DOHH2 (cell line): ENCODE measurements around the gene SLC26A6.

Experiments
- H3F3A ChIP-seq: fragments of 200-600 bp; sonication (generic), shearing (Covaris generic); 2 replicates; pipeline ENCODE4 v1.6.0; 2016; ENCODE audit warnings: antibody characterized with exemption, mild to moderate bottlenecking; ENCODE audit not compliant: control insufficient read depth, insufficient read depth
- H3K27ac ChIP-seq: fragments of 200-600 bp; sonication (generic); 2 replicates; pipeline ENCODE4 v1.5.1; 2014; ENCODE audit warnings: low read depth, mild to moderate bottlenecking, low read length, moderate library complexity
- H3K27me3 ChIP-seq: fragments of 200-600 bp; sonication (generic); 2 replicates; pipeline ENCODE4 v1.6.1; 2014; ENCODE audit warnings: mild to moderate bottlenecking, low read length, mixed read lengths; ENCODE audit not compliant: control insufficient read depth
- H3K36me3 ChIP-seq: fragments of 200-600 bp; sonication (generic); 2 replicates; pipeline ENCODE4 v1.6.1; 2014; ENCODE audit warnings: mild to moderate bottlenecking, low read length, moderate library complexity, mixed read lengths; ENCODE audit not compliant: control insufficient read depth
- H3K4me1 ChIP-seq: fragments of 200-600 bp; sonication (generic); 2 replicates; pipeline ENCODE4 v1.6.1; 2014; ENCODE audit warnings: mild to moderate bottlenecking, low read length, mixed read lengths; ENCODE audit not compliant: control insufficient read depth
- H3K4me2 ChIP-seq: fragments of 200-600 bp; sonication (generic); 2 replicates; pipeline ENCODE4 v1.6.0; 2014; ENCODE audit warnings: mild to moderate bottlenecking, low read length, moderate library complexity
- H3K4me3 ChIP-seq: fragments of 200-600 bp; sonication (generic); 2 replicates; pipeline ENCODE4 v1.5.1; 2014; ENCODE audit warnings: mild to moderate bottlenecking, low read length, mixed read lengths
- H3K79me2 ChIP-seq: fragments of 200-600 bp; sonication (generic); 2 replicates; pipeline ENCODE4 v1.6.1; 2014; ENCODE audit warnings: mild to moderate bottlenecking, low read length, mixed read lengths; ENCODE audit not compliant: control insufficient read depth
- H3K9me2 ChIP-seq: fragments of 200-600 bp; sonication (generic); replicated peaks from 2 replicates; pipeline ENCODE4 v1.6.1; 2014; ENCODE audit warnings: mild to moderate bottlenecking, low read length, mixed read lengths; ENCODE audit not compliant: control insufficient read depth
- H3K9me3 ChIP-seq: fragments of 200-600 bp; sonication (generic); 2 replicates; pipeline ENCODE4 v1.6.1; 2014; ENCODE audit warnings: antibody characterized with exemption, low read length, mixed read lengths; ENCODE audit not compliant: control insufficient read depth, insufficient read depth
- H4K20me1 ChIP-seq: fragments of 200-600 bp; sonication (generic); 2 replicates; pipeline ENCODE4 v1.6.0; 2014; ENCODE audit warnings: low read depth, mild to moderate bottlenecking, antibody characterized with exemption, low read length, moderate library complexity; ENCODE audit not compliant: control insufficient read depth, insufficient read depth
- EZH2phosphoT487 ChIP-seq: fragments of 200-600 bp; sonication (generic); IDR thresholded peaks from 2 replicates; pipeline ENCODE4 v1.6.1; 2017; ENCODE audit warnings: borderline replicate concordance, mild to moderate bottlenecking, antibody characterized with exemption, low read length, moderate library complexity, mixed read lengths
- TF ChIP-seq, protein P1 (sequence below): fragments of 200-600 bp; sonication (generic); IDR thresholded peaks from one replicate; pipeline ENCODE4 v1.5.1; 2014; ENCODE audit warnings: antibody characterized with exemption, mild to moderate bottlenecking, low read depth, low read length; ENCODE audit not compliant: poor library complexity, severe bottlenecking

Gene SLC26A6

DNA sequence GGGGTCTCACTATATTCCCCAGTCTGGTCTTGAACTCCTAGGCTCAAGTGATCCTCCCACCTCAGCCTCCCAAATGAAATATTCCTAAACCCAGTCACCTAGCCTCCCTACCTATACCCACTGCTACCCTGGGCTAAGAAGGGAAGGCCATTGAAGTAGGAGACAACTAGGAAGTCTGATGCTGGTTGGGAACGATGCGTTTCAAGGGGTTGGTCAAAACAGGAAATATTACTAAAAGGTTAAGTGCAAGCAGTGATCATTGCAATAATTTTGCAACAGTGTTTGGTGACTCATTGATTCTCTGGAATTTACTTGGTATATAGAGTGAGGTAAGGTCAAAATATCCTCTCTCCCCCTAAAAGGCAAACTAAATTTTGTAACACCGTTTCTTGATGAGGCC, 21.2 kb downstream of the SLC26A6 start:
- peaks cover 3% of the 10 kb centered on the region; the same call in 1 of the 2 replicates for H3K36me3 ChIP-seq
- peaks cover 7% of the 10 kb centered on the region for H3K79me2 ChIP-seq
- no peaks in the 10 kb centered on the region for H3K27me3 ChIP-seq
- peaks cover 5% of the 10 kb centered on the region for H3K4me1 ChIP-seq
- H4K20me1 ChIP-seq = no peaks in the 10 kb centered on the region
- no peak overlapping the region for H3K4me2 ChIP-seq
- no peak for TF ChIP-seq EZH2phosphoT487
- TF ChIP-seq, protein P1, sequence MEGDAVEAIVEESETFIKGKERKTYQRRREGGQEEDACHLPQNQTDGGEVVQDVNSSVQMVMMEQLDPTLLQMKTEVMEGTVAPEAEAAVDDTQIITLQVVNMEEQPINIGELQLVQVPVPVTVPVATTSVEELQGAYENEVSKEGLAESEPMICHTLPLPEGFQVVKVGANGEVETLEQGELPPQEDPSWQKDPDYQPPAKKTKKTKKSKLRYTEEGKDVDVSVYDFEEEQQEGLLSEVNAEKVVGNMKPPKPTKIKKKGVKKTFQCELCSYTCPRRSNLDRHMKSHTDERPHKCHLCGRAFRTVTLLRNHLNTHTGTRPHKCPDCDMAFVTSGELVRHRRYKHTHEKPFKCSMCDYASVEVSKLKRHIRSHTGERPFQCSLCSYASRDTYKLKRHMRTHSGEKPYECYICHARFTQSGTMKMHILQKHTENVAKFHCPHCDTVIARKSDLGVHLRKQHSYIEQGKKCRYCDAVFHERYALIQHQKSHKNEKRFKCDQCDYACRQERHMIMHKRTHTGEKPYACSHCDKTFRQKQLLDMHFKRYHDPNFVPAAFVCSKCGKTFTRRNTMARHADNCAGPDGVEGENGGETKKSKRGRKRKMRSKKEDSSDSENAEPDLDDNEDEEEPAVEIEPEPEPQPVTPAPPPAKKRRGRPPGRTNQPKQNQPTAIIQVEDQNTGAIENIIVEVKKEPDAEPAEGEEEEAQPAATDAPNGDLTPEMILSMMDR = no peak
- H3K27ac ChIP-seq = no peak overlapping the region
- peaks cover 2% of the 10 kb centered on the region; the same call in 1 of the 2 replicates for H3F3A ChIP-seq
- H3K9me2 ChIP-seq = no peaks in the 10 kb centered on the region
- H3K4me3 ChIP-seq = no peak overlapping the region
- H3K9me3 ChIP-seq = peaks cover 16% of the 10 kb centered on the region

DNA sequence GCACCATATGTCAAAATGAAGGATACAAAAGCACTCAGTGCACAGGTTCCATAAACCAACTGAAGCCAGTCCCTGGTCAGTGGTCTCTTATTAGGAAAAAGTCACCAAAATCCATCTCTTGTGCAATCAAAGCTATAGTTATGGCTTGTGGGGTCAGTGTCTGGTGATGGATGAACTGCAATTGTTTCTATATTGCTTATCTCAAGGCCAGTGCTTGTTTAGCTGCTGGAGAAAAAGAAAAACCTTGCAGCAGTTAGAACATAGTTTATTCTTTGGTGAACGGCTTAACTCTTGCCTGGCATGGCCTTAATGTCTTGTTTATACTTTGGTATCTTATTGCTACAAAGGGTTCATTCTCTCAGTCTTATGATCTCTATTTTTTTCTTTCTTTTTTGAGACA, 23.0 kb downstream of the SLC26A6 start:
- H3K9me2 ChIP-seq = no peaks in the 10 kb centered on the region
- H3K4me1 ChIP-seq = peaks cover 14% of the 10 kb centered on the region

DNA sequence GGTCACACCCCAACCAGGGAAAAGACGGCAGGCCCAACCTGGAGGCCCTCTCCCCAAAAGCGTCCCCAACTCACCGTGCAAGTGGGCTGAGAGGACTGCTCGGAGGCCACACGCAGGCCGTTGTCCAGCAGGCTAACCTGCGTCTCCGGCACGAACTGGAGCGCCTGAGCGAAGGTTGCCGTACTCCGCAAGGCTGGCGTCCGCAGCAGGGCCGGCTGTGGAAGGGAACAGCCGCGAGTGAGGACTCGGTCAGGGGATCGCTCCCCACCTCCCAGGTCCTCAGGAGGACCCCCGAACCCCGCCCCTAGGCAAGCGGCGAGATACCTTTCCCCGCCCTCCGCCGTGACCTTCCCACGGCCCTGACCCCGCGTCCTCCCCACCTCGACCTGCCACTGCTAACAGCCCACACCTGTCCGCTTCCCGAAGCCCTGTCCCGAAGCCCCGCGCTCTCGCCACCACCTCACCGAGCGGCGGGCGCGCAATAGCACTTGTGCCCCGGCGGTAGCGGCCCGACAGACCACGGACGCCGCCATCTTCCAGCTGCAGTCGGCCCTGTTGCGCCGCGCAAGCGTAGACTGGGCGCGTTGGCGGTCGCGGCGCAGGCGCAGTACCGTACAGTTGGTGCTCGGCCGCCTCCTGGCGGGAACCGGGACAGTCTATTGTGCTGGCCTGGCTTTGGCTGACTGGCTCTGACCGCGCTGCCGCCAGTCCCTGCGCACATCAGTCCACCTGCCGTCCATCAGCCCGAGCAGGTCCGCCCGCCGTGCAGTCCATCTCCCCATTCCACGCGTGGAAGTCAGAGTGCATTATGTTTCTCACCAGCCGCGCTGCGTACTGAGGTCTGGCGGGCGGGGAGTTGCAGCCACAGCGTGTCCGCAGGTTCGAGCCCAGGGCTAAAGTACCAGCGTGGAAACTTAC, 25.9 kb downstream of the SLC26A6 start, which contains the start of gene UQCRC1:
TSS of gene UQCRC1 (minus strand) at position 559 of the 918 bp plus-strand sequence. CDS start at position 533, 26 bp downstream.
- peak within 1 kb of the TSS; percentile 50 for H3K27ac ChIP-seq
- peaks cover 2% of the 10 kb centered on the region; the same call in 1 of the 2 replicates for H3F3A ChIP-seq
- TF ChIP-seq, protein P1 = peak; percentile 72
- TF ChIP-seq EZH2phosphoT487 = no peak
- H4K20me1 ChIP-seq = no peaks in the 10 kb centered on the region
- peaks cover 25% of the 10 kb centered on the region for H3K79me2 ChIP-seq
- H3K9me2 ChIP-seq = no peaks in the 10 kb centered on the region
- peak within 1 kb of the TSS; percentile 71 for H3K4me2 ChIP-seq
- peaks cover 40% of the 10 kb centered on the region for H3K36me3 ChIP-seq
- peaks cover 14% of the 10 kb centered on the region for H3K4me1 ChIP-seq
- H3K9me3 ChIP-seq = no peaks in the 10 kb centered on the region
- no peaks in the 10 kb centered on the region for H3K27me3 ChIP-seq
- peak within 1 kb of the TSS; percentile 86 for H3K4me3 ChIP-seq

More for the DNA sequence above, 23.0 kb downstream of the SLC26A6 start:
- Histone ChIP-seq H4K20me1 (no peaks in the 10 kb centered on the region), H3K36me3 (peaks cover 18% of the 10 kb centered on the region), H3K79me2 (peaks cover 24% of the 10 kb centered on the region), H3K27ac (no peak overlapping the region), H3K9me3 (peaks cover 4% of the 10 kb centered on the region), H3F3A (peaks cover 2% of the 10 kb centered on the region; the same call in 1 of the 2 replicates), H3K4me2 (no peak overlapping the region), H3K27me3 (no peaks in the 10 kb centered on the region), H3K4me3 (no peak overlapping the region)
- TF ChIP-seq, protein P1 = no peak
- TF ChIP-seq EZH2phosphoT487 = no peak
